ENCODE data around the gene CCDC15.

- no peak for TF ChIP-seq CTCF (IDR thresholded peaks at IDR 0.05)
- TF ChIP-seq POLR2A (IDR thresholded peaks at IDR 0.05) = no peak
- no peak for TF ChIP-seq POLR2AphosphoS5 (IDR thresholded peaks at IDR 0.05; ENCODE audit: insufficient read depth in 1 of 2, low read depth in 1 of 2)
Observed at GRCh38 chr11:124937336-124937935, 16.6 kb upstream of the CCDC15 start.

Data from vagina (tissue), 2 donors.